ENCODE measurements around the gene CD1C.
"Not testable (repeated sequence)": the region's sequence is repeated elsewhere in the genome, so short reads cannot be mapped to it uniquely, and the experiment has no call there.

The CD1C gene

DNA sequence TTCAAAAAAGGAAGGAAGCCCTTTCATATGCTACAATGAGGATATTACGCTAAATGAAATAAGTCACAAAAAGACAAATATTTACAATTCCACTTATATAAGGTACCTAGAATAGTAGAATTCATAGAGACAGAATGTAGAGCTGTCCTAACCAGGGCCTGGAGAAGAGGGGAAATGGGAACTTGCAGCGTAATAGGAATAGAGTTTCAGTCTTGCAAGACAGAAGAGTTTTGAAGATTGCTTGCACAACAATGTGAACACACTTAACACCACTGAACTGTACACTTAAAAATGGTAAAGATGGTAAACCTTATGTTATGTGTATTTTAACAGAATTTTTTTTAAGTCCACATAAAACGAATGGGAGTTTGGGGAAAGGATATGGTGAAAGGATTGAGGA lies 38.7 kb downstream of the CD1C start:
- no peak for DNase-seq (ENCODE audit: low read depth in 1 of 2, low spot score in 1 of 2)

DNA sequence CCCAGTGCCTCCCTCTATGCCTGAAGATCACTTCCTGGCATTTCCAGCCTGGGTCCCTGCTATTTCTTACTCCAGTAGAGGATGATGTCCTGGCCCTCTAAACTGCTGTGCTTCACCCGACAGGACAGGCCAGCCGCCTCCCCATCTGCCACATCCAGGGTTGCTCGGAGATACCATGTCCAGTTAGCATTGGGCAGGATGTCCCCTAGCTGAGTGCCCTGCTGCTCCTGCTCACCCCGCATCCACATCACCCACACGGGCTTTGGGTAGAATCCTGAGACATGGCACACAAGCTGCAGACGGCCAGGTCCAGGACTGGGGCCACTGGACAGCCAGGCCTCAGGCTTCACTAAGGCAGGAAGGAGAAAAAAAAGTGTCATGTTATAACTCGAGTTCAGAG lies 39.6 kb downstream of the CD1C start:
- DNase-seq (ENCODE audit: low read depth in 1 of 2, low spot score in 1 of 2) = no peak

GRCh38 chr1:158329733-158330132 lies 40.0 kb downstream of the CD1C start:
- no peak for DNase-seq (ENCODE audit: low read depth in 1 of 2, low spot score in 1 of 2)

GRCh38 chr1:158330391-158331105 lies 40.8 kb downstream of the CD1C start:
- DNase-seq (ENCODE audit: low read depth in 1 of 2, low spot score in 1 of 2) = no peak

DNA sequence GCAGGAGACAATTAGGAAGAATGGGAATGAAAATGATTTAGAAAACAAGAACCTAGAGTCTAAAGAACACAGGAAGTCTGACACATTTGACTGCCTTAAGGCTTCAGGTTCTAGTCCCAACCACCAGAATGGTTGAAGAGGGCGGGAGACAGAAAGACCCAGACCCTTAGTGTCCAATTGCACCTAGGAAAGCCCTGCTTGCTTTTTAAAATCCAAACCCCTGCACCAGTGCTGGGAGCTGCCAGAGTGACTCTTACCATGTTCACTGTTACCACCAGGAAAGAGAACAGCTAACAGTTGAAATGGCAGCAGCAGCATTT lies 41.3 kb downstream of the CD1C start:
- DNase-seq (ENCODE audit: low read depth in 1 of 2, low spot score in 1 of 2) = no peak

DNA sequence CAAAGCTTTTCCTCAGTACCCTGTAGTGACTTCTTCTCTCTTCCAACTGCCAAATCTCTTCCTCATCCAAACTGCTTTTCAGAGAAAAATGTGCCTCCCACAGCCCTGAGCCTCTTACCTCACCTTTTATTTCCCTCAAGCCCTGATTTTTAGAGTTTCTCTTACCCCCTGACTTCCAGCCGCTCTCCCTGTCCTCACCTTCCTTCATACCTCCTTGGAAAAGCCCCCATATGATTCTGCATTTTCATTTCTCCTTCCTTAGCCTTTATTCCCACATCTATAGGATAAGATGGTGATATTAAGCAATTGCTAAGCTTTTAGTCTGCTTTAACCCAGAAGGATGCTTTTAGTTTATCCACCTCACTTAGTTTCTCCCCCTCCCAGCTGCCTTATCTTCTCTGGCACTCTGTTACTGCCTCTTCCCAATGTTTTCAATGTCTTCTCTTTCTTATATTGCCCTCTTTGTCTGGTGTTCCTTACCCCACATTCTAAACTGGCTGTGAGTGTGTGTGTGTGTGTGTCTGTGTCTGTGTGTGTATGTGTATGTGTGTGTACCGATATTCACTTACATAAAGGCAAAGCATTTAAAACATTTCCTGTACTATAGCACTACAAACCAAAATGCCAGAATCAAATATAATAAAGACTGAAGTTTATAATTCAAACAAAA lies 41.9 kb downstream of the CD1C start, which contains the start of gene CD1B:
CD1B (minus strand) TSS at position 51 of the 670 bp plus-strand sequence. CDS start 108 bp downstream, outside the sequence.
- DNase-seq (ENCODE audit: low read depth in 1 of 2, low spot score in 1 of 2) = no peak

- no peak for DNase-seq (ENCODE audit: low read depth in 1 of 2, low spot score in 1 of 2)
Measured at GRCh38 chr1:158333405-158334155, 43.9 kb downstream of the CD1C start.

DNA sequence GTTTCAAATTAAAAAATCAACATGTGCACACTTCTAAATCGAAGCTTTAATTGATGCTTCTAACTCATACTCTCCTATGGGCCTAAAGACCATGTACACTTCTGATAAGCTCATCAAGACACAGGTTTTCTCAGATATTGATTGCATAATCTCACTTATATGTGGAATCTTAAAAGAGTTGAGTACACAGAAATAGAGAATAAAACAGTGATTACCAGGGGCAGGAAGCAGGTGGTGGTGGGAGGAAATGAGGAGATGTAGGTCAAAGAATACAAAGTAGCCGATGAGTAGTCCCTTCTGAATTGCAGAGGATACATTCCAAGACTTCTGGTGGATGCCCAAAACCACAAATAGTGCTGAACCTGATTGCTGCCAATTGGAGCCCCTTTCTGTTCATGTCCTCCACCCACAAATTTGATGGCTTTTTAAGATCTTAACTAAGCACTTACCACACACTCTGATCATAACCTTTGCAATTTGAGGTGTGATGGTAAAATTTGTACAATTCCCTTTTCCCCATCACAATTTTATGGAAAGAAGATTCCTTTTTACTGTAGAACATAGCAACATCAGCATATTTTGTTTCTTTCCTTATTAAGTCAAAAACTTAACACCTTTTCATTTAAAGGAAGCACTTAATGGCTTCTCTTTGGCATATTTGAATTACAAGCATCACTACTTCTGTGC lies 44.9 kb downstream of the CD1C start:
- no peak for DNase-seq (ENCODE audit: low read depth in 1 of 2, low spot score in 1 of 2)

DNA sequence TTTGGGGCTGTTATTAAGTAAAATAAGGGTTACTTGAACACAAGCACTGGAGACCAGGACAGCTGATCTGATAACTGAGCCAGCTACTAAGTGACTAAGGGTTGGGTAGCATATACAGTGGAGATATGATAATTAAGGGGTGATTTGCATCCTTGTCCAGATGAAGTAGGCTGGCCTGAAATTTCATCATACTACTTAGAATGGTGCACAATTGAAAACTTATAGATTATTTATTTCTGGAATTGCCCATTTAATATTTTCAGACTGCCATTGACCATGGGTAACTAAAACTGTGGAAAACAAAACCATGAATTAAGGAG lies 45.5 kb downstream of the CD1C start:
- no peak for DNase-seq (ENCODE audit: low read depth in 1 of 2, low spot score in 1 of 2)

DNA sequence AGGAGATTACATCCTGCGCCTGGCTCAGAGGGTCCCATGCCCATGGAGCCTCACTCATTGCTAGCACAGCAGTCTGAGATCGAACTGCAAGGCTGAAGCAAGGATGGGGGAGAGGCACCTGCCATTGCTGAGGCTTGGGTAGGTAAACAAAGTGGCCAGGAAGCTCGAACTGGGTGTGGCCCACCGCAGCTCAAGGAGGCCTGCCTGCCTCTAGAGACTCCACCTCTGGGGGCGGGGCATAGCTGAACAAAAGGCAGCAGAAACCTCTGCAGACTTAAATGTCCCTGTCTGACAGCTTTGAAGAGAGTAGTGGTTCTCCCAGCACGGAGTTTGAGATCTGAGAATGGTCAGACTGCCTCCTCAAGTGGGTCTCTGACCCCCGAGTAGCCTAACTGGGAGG lies 46.7 kb downstream of the CD1C start:
- DNase-seq (ENCODE audit: low read depth in 1 of 2, low spot score in 1 of 2) = not testable (repeated sequence)

Measured in stimulated activated CD4-positive, alpha-beta T cell treated with anti-CD3 and anti-CD28 coated beads, Interleukin-15, amount 100 ng/mL, for 1 hour (primary cell).